Measurements from ENCODE around the gene NFIA.

NFIA gene

DNA sequence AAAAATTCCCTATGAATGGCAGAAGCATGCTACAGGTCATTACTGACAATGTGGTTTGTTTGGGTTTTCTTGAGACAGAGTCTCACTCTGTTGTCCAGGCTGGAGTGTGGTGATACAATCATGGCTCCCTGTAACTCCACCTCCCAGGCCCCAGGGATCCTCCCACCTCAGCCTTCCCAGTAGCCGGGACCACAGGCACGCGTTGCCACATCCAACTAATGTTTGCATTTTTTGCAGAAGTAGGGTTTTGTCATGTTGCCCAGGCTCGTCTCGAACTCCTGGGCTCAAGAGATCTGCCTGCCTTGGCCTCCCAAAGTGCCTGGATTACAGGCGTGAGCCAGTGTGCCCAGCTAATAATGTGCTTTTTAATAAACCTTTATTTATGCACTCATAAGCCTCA is 259.1 kb downstream of the NFIA start:
- H3K4me3 ChIP-seq (replicated peaks; ENCODE audit: low read depth, low read length) = no peak overlapping the region
- DNase-seq (ENCODE audit: extremely low read depth, low read depth) = no peak
- TF ChIP-seq, protein P1, sequence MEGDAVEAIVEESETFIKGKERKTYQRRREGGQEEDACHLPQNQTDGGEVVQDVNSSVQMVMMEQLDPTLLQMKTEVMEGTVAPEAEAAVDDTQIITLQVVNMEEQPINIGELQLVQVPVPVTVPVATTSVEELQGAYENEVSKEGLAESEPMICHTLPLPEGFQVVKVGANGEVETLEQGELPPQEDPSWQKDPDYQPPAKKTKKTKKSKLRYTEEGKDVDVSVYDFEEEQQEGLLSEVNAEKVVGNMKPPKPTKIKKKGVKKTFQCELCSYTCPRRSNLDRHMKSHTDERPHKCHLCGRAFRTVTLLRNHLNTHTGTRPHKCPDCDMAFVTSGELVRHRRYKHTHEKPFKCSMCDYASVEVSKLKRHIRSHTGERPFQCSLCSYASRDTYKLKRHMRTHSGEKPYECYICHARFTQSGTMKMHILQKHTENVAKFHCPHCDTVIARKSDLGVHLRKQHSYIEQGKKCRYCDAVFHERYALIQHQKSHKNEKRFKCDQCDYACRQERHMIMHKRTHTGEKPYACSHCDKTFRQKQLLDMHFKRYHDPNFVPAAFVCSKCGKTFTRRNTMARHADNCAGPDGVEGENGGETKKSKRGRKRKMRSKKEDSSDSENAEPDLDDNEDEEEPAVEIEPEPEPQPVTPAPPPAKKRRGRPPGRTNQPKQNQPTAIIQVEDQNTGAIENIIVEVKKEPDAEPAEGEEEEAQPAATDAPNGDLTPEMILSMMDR (IDR thresholded peaks at IDR 0.05; ENCODE audit: low read depth, low read length, missing control alignments) = no peak

DNA sequence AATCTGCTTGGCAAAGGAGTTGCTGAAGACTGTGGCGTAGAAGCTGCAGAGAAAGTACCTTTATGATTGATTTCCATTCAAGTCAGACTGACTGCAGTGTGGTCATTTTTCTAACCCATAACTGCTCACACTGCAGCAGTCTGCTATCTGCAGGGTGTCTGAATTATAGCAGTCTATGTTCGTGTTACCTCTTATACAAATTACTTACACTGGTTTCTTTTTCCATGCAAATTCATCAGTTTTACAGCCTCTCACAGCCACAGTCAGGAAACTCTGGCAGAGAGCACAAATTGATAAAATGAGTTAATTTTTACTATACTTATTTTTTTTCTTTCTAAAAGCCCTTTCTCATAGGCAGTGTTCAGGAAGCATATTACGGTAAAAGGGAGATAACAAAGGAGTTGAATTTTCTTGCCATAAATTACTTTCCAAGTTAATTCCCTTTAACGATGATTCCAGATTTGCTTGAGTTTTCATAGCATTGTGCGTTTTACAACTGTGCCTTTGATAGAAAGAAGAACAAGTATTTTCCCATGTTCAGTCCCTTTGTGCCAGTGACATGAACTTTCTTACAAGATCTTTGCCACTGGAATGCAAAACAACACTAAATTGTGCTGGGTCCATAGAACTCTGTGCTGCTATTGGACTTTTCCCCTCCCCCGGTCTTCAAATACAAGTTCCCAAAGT is 261.5 kb downstream of the NFIA start:
- DNase-seq (ENCODE audit: extremely low read depth, low read depth) = no peak
- TF ChIP-seq, protein P1 (IDR thresholded peaks at IDR 0.05; ENCODE audit: low read depth, low read length, missing control alignments) = no peak

DNA sequence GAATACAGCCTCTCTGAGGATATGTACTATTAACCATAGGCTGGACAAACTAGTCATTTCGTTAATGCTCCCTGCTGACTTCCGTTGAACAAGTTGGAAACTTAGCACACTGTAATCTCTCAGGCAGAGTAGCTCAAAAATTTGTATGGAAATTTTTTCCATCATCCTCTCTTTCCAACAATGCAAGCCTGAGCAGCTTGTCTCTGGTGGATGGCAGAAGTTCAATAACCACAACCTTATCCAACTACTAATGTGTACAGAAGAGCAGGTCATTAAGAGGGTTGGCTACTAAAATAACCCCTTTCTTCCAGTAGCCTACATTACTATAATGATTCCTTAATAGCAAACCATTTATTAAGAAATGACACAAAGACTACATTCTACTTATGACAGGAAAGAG is 262.3 kb downstream of the NFIA start:
- TF ChIP-seq, protein P1 (IDR thresholded peaks at IDR 0.05; ENCODE audit: low read depth, low read length, missing control alignments) = no peak
- H3K4me3 ChIP-seq (replicated peaks; ENCODE audit: low read depth, low read length) = no peak overlapping the region
- no peak for DNase-seq (ENCODE audit: extremely low read depth, low read depth)

More for the DNA sequence above, 261.5 kb downstream of the NFIA start:
- no peak overlapping the region for H3K4me3 ChIP-seq (replicated peaks; ENCODE audit: low read depth, low read length)

DNA sequence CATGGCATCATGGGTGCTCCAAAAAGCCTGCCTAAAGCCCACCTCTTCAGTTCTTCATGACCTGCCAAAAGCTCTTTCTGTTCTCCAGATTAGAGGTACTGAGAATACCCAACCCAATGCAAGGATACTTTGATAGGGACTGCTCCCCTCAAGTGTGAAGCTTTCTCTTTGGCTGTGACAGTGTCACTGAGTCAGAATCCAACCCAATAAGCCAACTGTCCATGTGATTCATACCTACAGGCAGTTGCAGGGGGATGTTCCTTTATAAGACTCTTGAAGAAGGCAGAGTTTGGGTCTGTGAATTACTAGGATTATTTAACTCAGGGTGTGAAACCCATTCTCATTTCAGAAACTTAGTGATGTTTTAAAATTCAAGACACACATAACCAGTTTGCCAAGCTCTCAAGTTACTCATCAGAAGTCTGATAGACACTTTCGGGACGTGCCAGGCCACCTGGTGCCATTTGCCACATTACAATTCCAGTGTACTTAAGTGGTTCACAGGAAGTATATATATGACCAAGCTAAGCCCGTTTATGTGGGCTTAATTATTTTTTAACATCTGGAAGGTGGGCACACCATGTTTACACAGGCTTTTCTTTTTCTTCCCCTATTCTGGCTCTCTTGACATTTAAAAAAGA is 265.8 kb downstream of the NFIA start:
- DNase-seq (ENCODE audit: extremely low read depth, low read depth) = no peak
- TF ChIP-seq, protein P1 (IDR thresholded peaks at IDR 0.05; ENCODE audit: low read depth, low read length, missing control alignments) = no peak
- no peak overlapping the region for H3K4me3 ChIP-seq (replicated peaks; ENCODE audit: low read depth, low read length)

DNA sequence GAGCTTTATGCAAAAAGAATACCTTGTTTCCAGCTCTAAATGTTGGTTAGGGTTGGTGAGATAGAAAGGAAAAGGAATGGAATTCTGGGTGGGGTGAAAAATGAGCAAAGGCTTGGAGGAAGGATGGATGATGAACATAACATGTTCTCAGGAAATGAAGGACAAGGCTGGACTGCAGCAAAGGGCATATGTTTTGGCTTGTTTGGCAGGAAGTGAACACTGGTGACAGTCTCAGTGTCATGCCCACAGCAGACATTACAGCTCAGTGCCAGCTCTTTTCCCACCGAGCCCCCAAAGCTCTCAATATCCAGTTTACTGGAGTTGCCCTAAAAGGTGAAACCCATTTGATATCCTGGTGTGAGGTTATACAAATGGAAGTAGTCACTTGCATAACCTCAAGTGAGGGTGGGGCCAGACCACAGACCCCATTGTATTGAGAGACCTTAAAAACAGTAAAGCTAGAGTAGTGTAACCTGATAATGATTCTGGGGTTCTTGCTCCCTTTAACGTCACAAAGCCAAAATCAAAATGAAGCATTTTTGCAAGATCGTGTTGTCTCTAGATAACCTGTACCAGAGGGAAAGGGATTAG is 270.6 kb downstream of the NFIA start:
- no peak for DNase-seq (ENCODE audit: extremely low read depth, low read depth)
- TF ChIP-seq, protein P1 (IDR thresholded peaks at IDR 0.05; ENCODE audit: low read depth, low read length, missing control alignments) = no peak
- H3K4me3 ChIP-seq (replicated peaks; ENCODE audit: low read depth, low read length) = no peak overlapping the region

DNA sequence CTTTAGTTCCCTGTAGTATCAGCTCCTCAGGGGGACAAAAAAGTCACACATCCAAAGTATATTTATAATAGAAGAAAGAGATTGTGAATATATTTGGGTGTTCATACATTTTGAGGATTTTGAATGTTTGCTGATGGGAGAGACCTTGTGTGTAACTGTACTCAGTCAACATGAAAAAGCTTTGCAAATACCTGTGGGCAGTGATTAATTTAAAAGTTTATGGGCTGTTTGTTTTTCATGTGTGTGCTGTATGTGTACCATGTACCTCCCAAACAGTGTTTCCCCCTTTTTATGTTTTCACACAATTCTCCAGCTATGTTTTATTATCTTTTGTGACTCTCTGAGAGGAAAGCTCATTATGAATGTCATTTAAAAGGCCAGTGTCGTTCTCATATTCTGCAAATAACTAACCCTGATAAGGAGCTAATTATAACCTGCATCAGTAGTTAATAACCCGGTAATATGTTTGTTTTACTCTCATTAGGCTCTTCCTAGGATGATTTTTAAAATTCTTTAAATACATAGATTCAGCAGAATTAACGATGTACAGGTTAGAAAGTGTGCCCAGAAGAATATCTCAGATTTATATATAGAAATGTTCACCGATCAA is 271.5 kb downstream of the NFIA start:
- H3K4me3 ChIP-seq (replicated peaks; ENCODE audit: low read depth, low read length) = no peak overlapping the region
- no peak for DNase-seq (ENCODE audit: extremely low read depth, low read depth)
- TF ChIP-seq, protein P1 (IDR thresholded peaks at IDR 0.05; ENCODE audit: low read depth, low read length, missing control alignments) = no peak
